ELR (cell line): ENCODE data around the gene MDM2.

ENCODE experiments used
- DNase-seq: peaks from one replicate; pipeline ENCODE4 v3.0.0-alpha.2; 2015; ENCODE audit warnings: low read depth

Gene MDM2

GRCh38 chr12:68851592-68852306 lies 43.8 kb downstream of the MDM2 start:
- no peak for DNase-seq

- no peak for DNase-seq
Measured at GRCh38 chr12:68853396-68854077, 45.6 kb downstream of the MDM2 start.

- no peak for DNase-seq
Measured at GRCh38 chr12:68854078-68854468, 46.1 kb downstream of the MDM2 start.

DNA sequence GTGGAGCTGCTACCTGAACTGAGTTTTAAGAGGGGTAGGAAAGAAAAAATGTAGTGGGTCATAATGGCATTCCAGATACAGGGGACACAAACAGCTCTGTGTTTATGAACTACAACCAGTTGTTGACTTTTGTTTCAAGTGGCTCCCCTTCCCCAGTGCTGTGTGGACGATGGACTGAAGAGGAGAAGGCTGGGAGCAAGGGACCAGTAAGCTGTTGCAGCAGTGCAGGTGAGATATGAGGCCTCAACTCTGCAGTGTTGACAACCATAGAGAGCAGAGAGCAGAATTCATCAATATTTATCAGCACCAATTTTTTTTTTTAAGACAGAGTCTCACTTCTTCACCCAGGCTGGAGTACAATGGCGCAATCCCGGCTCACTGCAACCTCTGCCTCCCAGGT lies 46.6 kb downstream of the MDM2 start:
- DNase-seq: no peak

- no peak for DNase-seq
Measured at GRCh38 chr12:68855111-68855510, 47.1 kb downstream of the MDM2 start.

DNA sequence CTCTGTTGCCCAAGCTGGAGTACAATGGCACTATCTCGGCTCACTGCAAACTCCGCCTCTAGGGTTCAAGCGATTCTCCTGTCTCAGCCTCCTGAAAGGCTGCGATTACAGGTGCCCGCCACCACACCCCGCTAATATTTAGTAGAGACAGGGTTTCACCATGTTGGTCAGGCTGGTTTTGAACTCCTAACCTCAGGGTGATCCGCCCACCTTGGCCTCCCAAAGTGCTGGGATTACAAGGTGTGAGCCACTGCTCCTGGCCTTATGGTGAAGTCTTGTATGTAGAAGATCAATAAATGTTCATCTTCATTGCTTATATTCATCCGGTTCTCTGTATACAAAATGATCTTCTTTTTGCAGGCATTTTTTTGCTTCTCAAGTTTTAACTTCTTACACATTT lies 47.8 kb downstream of the MDM2 start:
- no peak for DNase-seq

- DNase-seq: no peak
Measured at GRCh38 chr12:68856510-68856909, 48.5 kb downstream of the MDM2 start.

GRCh38 chr12:68861890-68862289 lies 53.9 kb downstream of the MDM2 start:
- no peak for DNase-seq

- no peak for DNase-seq
Measured at GRCh38 chr12:68863109-68863770, 55.3 kb downstream of the MDM2 start.

GRCh38 chr12:68863886-68864454 lies 56.0 kb downstream of the MDM2 start:
- peak; percentile 78 for DNase-seq

DNA sequence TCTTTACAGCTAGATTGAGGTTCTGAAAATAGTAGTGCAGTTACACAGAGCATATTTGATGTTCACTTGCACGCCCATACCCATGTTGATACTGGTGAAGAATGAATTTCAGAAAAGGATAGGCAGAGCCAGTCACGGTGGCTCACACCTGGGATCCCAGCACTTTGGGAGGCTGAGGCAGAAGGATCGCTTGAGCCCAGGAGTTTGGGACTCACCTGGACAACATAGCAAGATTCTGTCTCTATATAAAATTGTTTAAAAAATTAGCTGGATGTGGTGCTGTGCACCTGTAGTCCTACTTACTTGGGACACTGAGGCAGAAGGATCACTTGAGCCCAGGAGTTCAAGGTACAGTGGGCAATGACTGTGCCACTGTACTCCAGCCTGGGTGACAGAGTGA lies 56.6 kb downstream of the MDM2 start:
- DNase-seq: no peak

- no peak for DNase-seq
Measured at GRCh38 chr12:68865399-68866164, 57.6 kb downstream of the MDM2 start.

GRCh38 chr12:68866950-68867349 lies 59.0 kb downstream of the MDM2 start:
- peak; percentile 37 for DNase-seq

DNA sequence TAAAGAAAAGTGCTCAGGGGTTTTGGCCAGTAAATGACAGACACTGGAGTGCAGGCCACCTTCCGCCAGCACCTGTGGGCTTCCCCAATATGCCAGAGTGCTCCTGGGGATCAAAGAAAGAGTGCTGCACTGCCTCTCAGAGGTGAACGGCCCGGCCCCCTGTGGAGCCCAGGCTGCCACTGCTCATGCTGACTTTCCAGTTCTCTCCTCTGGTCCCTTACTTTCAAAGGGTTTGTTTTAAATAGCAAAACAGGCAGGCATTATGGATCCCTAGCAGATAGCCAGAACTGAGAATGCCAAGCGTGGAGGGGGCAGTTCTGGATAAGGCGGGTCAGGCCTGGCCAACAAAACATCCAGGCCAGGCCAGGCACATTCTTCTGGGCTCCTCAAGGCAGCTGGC lies 59.6 kb downstream of the MDM2 start:
- no peak for DNase-seq

GRCh38 chr12:68868043-68868790 lies 60.2 kb downstream of the MDM2 start:
- DNase-seq: no peak

- no peak for DNase-seq
Measured at GRCh38 chr12:68870011-68870410, 62.0 kb downstream of the MDM2 start.

- no peak for DNase-seq
Measured at GRCh38 chr12:68870443-68870842, 62.5 kb downstream of the MDM2 start.

GRCh38 chr12:68871396-68871795 lies 63.4 kb downstream of the MDM2 start:
- no peak for DNase-seq

DNA sequence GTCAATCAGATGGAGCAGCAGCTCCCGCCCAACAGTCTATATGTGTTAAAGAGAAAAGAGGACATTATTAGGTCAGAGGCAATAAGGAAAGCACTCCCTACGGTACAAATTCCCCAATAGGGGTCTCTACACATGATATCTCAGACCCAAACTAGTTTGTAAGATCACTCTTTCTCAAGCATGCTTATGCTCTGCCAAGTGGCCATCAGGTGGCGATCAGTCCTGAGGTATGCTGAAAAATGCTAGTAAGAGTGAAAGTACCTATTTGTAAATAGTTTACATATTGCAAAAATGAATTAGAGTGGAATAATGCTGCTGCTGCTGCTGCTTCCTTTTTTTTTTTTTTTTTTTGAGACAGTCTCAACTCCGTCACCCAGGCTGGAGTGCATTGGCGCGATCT lies 63.9 kb downstream of the MDM2 start:
- peak; percentile 56 for DNase-seq

DNA sequence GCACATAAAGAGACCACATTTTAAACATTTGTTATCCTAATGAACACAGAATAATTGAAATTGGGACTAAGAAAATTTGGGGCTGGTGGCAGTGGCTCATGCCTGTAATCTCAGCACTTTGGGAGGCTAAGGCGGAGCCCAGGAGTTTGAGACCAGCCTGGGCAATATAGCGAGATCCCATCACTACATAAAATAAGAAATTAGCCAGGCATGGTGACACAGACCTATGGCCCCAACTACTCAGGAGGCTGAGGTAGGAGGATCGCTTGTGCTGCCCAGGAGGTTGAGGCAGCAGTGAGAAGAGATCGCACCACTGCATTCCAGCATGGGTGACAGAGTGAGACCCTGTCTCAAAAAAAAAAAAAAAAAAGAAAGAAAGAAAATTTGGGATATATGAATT lies 65.3 kb downstream of the MDM2 start:
- no peak for DNase-seq

DNA sequence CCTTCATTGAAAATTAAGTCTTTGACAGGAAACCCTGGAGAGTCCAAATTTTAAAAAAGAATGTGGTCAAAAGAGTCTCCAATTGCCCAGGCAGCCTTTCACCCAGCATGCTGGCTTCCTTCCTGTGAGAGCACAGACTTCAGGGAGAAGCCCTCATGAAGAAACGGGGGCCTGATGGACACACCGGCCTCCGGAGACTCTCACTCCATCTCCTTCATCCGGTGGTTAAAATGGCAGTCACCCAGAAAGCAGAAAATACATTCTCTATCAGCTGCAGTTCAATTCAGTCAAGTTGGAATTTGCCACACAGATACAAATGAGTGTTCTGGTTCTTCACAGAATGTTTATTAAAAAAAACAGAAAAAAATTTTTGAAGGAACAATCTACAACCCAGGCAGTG lies 68.5 kb downstream of the MDM2 start:
- no peak for DNase-seq

DNA sequence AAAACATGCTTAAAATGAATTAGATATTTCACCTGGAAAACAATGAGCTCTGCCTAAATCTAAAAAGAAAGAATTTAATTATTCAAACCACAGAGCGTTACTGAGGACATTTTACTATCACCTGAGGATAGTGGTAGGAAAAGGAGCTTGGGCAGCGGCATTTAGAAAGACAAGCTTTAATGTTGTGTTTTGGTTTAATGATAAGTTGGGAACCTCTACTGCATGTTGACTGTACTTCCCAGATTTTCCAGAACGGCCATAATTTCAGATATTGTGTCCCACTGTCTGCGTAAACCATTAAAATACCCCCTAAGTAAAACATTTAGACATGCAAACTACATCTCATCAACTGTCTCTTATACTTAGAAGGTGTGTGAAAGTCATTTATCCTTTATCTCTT lies 69.6 kb downstream of the MDM2 start:
- DNase-seq: no peak
